A549 (cell line): ENCODE results near the gene GM2A. TPM values are rescaled to one million over a fixed set of nuclear protein-coding genes. Genes with fewer than 3 reads are reported as not detected.

Experiments used
- ATAC-seq, 2 experiments: fragments of 200-7000 bp in 1 of 2; fragments of >200 bp in 1 of 2; cut with Nextera tagmentation in 1 of 2; cut with Tn5 transposase in 1 of 2; 3 replicates each; pipeline versions ENCODE4 v1.8.0 to v1.9.1; 2018 to 2020; ENCODE audit warnings: mild to moderate bottlenecking in 1 of 2, moderate library complexity in 1 of 2
- CTCF ChIA-PET: fragments of 300-600 bp; sonication (Branson Sonifier 250); formaldehyde crosslinking; extraction: SDS; loops from one replicate; lab custom pipeline; 2021; ENCODE audit warnings: antibody characterized with exemption, inconsistent platforms; lab: Yijun Ruan, JAX
- POLR2A ChIA-PET: fragments of 350-600 bp; formaldehyde crosslinking; extraction: SDS; loops from one replicate; lab custom pipeline; 2021; ENCODE audit warnings: antibody characterized with exemption, inconsistent platforms; lab: Yijun Ruan, JAX
- DNase-seq, 2 experiments: peaks; one replicate each; pipeline versions ENCODE4 v3.0.0 to v3.0.0-alpha.2; 2011 to 2016; ENCODE audit warnings: low read depth in 1 of 2, low spot score in 1 of 2
- FAIRE-seq: peaks from 2 replicates; lab custom pipeline; 2011; peaks lifted over from hg19 to GRCh38; lab: Jason Lieb, UNC
- H3K27ac ChIP-seq, 2 experiments: fragments of >200 bp; sonication (Bioruptor Twin); formaldehyde crosslinking; 3 replicates each; pipeline ENCODE4 v1.5.1; 2016 to 2017
- H3K4me1 ChIP-seq: fragments of >200 bp; sonication (Bioruptor Twin); formaldehyde crosslinking; 3 replicates; pipeline ENCODE4 v1.6.1; 2016
- H3K4me2 ChIP-seq: fragments of >200 bp; sonication (Bioruptor Twin); formaldehyde crosslinking; 3 replicates; pipeline ENCODE4 v1.6.1; 2016
- H3K4me3 ChIP-seq: fragments of >200 bp; sonication (Bioruptor Twin); formaldehyde crosslinking; 3 replicates; pipeline ENCODE4 v1.5.1; 2016
- H3K9me3 ChIP-seq: fragments of >200 bp; sonication (Bioruptor Twin); formaldehyde crosslinking; 3 replicates; pipeline ENCODE4 v1.6.1; 2016
- BHLHE40 ChIP-seq: IDR thresholded peaks from 2 replicates; pipeline ENCODE4 v1.6.1; 2012; ENCODE audit warnings: low read depth, low read length, inconsistent platforms
- EP300 ChIP-seq, 2 experiments: fragments of >200 bp; sonication (Bioruptor Twin); formaldehyde crosslinking; IDR thresholded peaks; 2 replicates in 1 of 2; 3 replicates in 1 of 2; pipeline ENCODE4 v1.6.1; 2016 to 2017
- ESRRA ChIP-seq: fragments of 150-350 bp; IDR thresholded peaks from 2 replicates; pipeline ENCODE4 v1.6.1; 2014; ENCODE audit warnings: mild to moderate bottlenecking, low read length, borderline replicate concordance
- FOSB ChIP-seq: fragments of 250-450 bp; sonication (Bioruptor Pico); IDR thresholded peaks from 2 replicates; pipeline ENCODE4 v1.5.0; 2020; ENCODE audit warnings: mild to moderate bottlenecking, moderate library complexity
- FOSL2 ChIP-seq, 2 experiments: fragments of 450-650 bp in 1 of 2; fragments of >200 bp in 1 of 2; sonication (Bioruptor Twin) in 1 of 2; formaldehyde crosslinking; IDR thresholded peaks; 2 replicates each; pipeline versions ENCODE4 v1.5.0 to v1.6.1; 2016 to 2020; ENCODE audit warnings: mild to moderate bottlenecking in 1 of 2, moderate library complexity in 1 of 2
- FOXS1 ChIP-seq: fragments of 250-450 bp; sonication (Bioruptor Pico); IDR thresholded peaks from 2 replicates; pipeline ENCODE4 v1.5.0; 2020; ENCODE audit warnings: mild to moderate bottlenecking, moderate library complexity
- HOXA7 ChIP-seq: fragments of 250-450 bp; sonication (Bioruptor Pico); IDR thresholded peaks from 2 replicates; pipeline ENCODE4 v1.5.0; 2020; ENCODE audit warnings: mild to moderate bottlenecking, moderate library complexity
- HOXB13 ChIP-seq: fragments of 250-450 bp; sonication (Bioruptor Pico); IDR thresholded peaks from 2 replicates; pipeline ENCODE4 v1.5.0; 2020; ENCODE audit warnings: low read depth, mild to moderate bottlenecking, moderate library complexity
- JUN ChIP-seq, 2 experiments: fragments of >200 bp; sonication (Bioruptor Twin); formaldehyde crosslinking; IDR thresholded peaks; 2 replicates in 1 of 2; 3 replicates in 1 of 2; pipeline ENCODE4 v1.6.1; 2016 to 2017
- KDM1A ChIP-seq: fragments of 200-600 bp; sonication (generic); IDR thresholded peaks from 2 replicates; pipeline ENCODE4 v1.6.1; 2016; ENCODE audit warnings: low read depth, mild to moderate bottlenecking
- NFE2L2 ChIP-seq: fragments of 150-350 bp; conservative IDR thresholded peaks from 2 replicates; pipeline ENCODE4 v1.6.1; 2014; ENCODE audit warnings: low read length
- NPAS2 ChIP-seq: fragments of 250-450 bp; sonication (Bioruptor Pico); IDR thresholded peaks from 2 replicates; pipeline ENCODE4 v1.8.0; 2022; ENCODE audit warnings: mild to moderate bottlenecking, moderate library complexity, borderline replicate concordance
- RAD21 ChIP-seq, 2 experiments: fragments of >200 bp in 1 of 2; sonication (Bioruptor Twin) in 1 of 2; formaldehyde crosslinking in 1 of 2; IDR thresholded peaks in 1 of 2; conservative IDR thresholded peaks in 1 of 2; 2 replicates in 1 of 2; 3 replicates in 1 of 2; pipeline ENCODE4 v1.6.1; 2012 to 2018; ENCODE audit warnings: inconsistent platforms in 1 of 2
- RARB ChIP-seq: fragments of 250-450 bp; sonication (Bioruptor Pico); IDR thresholded peaks from 2 replicates; pipeline ENCODE4 v1.8.0; 2021; ENCODE audit warnings: mild to moderate bottlenecking, moderate library complexity
- RFX5 ChIP-seq: fragments of 450-650 bp; IDR thresholded peaks from 2 replicates; pipeline ENCODE4 v1.7.1; 2014; ENCODE audit warnings: antibody characterized with exemption, mild to moderate bottlenecking, moderate library complexity
- RNF2 ChIP-seq: fragments of 200-600 bp; sonication (generic); IDR thresholded peaks from 2 replicates; pipeline ENCODE4 v1.6.1; 2016; ENCODE audit warnings: low read depth, mild to moderate bottlenecking, antibody characterized with exemption, moderate library complexity, borderline replicate concordance
- SREBF2 ChIP-seq: fragments of 450-650 bp; IDR thresholded peaks from 2 replicates; pipeline ENCODE4 v1.6.1; 2014; ENCODE audit warnings: mild to moderate bottlenecking, moderate library complexity
- ZNF302 ChIP-seq: fragments of 250-450 bp; sonication (Bioruptor Pico); IDR thresholded peaks from 2 replicates; pipeline ENCODE4 v1.9.0; 2021; ENCODE audit warnings: inconsistent platforms, mild to moderate bottlenecking, moderate library complexity
- WGBS: methylation state at CpG from one replicate; pipeline ENCODE4 v1.1.6; 2017; ENCODE audit errors: missing lambda C conversion rate; 5-methylcytosine and 5-hydroxymethylcytosine counted together
- polyA plus RNA-seq, 4 experiments: library from polyadenylated mRNA; depleted of rRNA in 3 of 4; stranded (reverse); fragments of >200 nt; fragmentation: RNase III in 1 of 4; extraction: RNeasy Plus Mini Kit Qiagen cat#74134 plus additional on column Dnase treatment in 1 of 4; gene quantifications; 2 replicates in 3 of 4; 3 replicates in 1 of 4; pipeline ENCODE4 v1.2.3, GENCODE V29; 2011 to 2017
- TF ChIP-seq, protein P1 (sequence below): fragments of 250-450 bp; sonication (Bioruptor Pico); IDR thresholded peaks from 2 replicates; pipeline ENCODE4 v1.5.0; 2021; ENCODE audit warnings: mild to moderate bottlenecking, moderate library complexity, borderline replicate concordance
- TF ChIP-seq, protein P2 (sequence below): IDR thresholded peaks from 2 replicates; pipeline ENCODE4 v1.6.1; 2012
- TF ChIP-seq, protein P3 (sequence below): IDR thresholded peaks from 2 replicates; pipeline ENCODE4 v1.6.1; 2012

The GM2A gene
- polyA plus RNA-seq, 2 of the 4 experiments (the other 2 are of a cell fraction): 9.6 to 17.4 TPM

DNA sequence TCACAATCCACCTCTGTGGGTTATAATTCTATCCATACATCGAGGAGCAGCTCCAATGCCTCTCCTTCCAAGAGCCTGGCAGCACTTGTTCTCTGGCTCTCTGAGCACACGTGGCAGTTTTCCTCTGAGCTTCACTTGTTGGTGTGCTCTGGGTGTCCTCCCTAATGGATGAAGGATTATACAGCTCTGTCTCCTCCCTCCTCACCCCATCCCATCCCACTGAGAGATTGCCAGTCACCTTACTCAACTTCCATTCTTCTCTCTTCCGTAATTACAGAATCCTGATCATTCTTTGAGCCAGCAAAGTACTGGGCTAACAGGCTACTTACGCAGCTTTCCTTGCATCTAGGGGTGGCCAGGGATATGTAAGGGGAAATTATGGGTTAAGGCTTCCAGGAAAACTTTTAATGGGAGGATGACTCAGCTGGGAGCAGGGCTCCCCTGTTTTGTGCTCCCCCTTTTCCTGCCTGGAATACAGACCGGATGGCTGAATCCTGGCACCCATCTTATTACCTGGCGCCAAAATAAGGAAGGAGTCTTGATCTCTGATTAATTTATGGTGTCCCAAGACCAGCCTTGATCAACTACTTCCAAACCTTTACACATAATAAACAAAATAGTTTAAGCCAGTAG is 22.8 kb upstream of the GM2A start:
- Histone ChIP-seq H3K4me3 (no peak overlapping the region), H3K4me2 (no peak overlapping the region), H3K4me1 (0 out of 3 replicates have a peak, but pooled peaks cover 3% of the 10 kb centered on the region), H3K27ac (no peak overlapping the region), H3K9me3 (no peaks in the 10 kb centered on the region)
- WGBS: 52% methylated on average over 6 of the region's 6 CpGs
- no peak for DNase-seq
- ChIA-PET CTCF (interaction anchor here (0.5 to 4.9 kb wide), 6 partner anchors 10 to 115 kb away, joined by 3 to 24 read pairs (median 3); no protein-coding TSS in a partner anchor), POLR2A (no interaction called here)
- no peak for FAIRE-seq
- ATAC-seq: peak in 1 of 2 experiments; percentile 26; a peak in 1 of 6 replicates
- TF ChIP-seq, protein P1, sequence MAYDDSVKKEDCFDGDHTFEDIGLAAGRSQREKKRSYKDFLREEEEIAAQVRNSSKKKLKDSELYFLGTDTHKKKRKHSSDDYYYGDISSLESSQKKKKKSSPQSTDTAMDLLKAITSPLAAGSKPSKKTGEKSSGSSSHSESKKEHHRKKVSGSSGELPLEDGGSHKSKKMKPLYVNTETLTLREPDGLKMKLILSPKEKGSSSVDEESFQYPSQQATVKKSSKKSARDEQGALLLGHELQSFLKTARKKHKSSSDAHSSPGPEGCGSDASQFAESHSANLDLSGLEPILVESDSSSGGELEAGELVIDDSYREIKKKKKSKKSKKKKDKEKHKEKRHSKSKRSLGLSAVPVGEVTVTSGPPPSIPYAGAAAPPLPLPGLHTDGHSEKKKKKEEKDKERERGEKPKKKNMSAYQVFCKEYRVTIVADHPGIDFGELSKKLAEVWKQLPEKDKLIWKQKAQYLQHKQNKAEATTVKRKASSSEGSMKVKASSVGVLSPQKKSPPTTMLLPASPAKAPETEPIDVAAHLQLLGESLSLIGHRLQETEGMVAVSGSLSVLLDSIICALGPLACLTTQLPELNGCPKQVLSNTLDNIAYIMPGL (CRISPR knock-in tag): no peak
- TF ChIP-seq HOXB13 (CRISPR knock-in tag) (no peak), KDM1A (no peak), NPAS2 (CRISPR knock-in tag) (no peak), EP300 (IDR thresholded peaks at IDR 0.05) (no peak), RARB (CRISPR knock-in tag) (no peak), FOSB (no peak), FOXS1 (CRISPR knock-in tag) (no peak)
- TF ChIP-seq, all 56 proteins: peak for 0

DNA sequence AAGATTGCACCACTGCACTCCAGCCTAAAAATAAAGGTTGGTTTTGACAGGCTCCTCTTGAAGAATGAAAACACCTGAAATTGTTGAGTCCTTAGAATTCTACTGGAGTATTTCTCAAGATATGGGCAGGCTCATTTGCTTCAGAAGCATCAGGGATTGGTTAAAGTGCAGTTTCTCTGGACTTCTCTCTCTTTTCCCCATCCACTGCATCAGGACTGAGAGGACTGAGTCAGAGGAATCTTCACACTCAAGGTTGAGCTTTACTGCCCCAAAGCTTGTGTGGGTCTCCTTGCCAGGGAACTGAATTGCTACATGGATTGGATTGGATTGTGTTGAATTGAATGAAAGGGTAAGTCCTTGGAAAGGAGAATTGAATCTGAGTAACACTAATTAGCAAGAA is 21.6 kb upstream of the GM2A start:
- no peak for TF ChIP-seq EP300 (IDR thresholded peaks at IDR 0.05)
- TF ChIP-seq RNF2: no peak
- no peak for TF ChIP-seq SREBF2
- TF ChIP-seq, protein P2, sequence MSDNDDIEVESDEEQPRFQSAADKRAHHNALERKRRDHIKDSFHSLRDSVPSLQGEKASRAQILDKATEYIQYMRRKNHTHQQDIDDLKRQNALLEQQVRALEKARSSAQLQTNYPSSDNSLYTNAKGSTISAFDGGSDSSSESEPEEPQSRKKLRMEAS: no peak
- TF ChIP-seq RFX5: no peak
- TF ChIP-seq HOXB13 (CRISPR knock-in tag): no peak
- TF ChIP-seq, protein P3, sequence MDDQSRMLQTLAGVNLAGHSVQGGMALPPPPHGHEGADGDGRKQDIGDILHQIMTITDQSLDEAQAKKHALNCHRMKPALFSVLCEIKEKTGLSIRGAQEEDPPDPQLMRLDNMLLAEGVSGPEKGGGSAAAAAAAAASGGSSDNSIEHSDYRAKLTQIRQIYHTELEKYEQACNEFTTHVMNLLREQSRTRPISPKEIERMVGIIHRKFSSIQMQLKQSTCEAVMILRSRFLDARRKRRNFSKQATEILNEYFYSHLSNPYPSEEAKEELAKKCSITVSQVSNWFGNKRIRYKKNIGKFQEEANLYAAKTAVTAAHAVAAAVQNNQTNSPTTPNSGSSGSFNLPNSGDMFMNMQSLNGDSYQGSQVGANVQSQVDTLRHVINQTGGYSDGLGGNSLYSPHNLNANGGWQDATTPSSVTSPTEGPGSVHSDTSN: no peak
- no peak for TF ChIP-seq BHLHE40
- no peak for TF ChIP-seq JUN (IDR thresholded peaks at IDR 0.05)
- no peak for TF ChIP-seq KDM1A
- no peak for TF ChIP-seq ZNF302
- TF ChIP-seq NFE2L2: no peak
- TF ChIP-seq FOXS1 (CRISPR knock-in tag): no peak
- no peak for TF ChIP-seq RAD21 (conservative IDR thresholded peaks at IDR 0.05 in 1 of 2, IDR thresholded peaks at IDR 0.05 in 1 of 2)
- no peak overlapping the region for H3K4me2 ChIP-seq
- FAIRE-seq (no peak), ATAC-seq (no peak), DNase-seq (no peak)
- H3K4me3 ChIP-seq: no peak overlapping the region
- ChIA-PET CTCF (interaction anchor here (0.7 to 4.9 kb wide), 4 partner anchors 9 to 180 kb away, joined by 3 to 24 read pairs (median 3); no protein-coding TSS in a partner anchor), POLR2A (no interaction called here)
- no peak overlapping the region for H3K27ac ChIP-seq
- H3K4me1 ChIP-seq: 0 out of 3 replicates have a peak, but pooled peaks cover 3% of the 10 kb centered on the region
- H3K9me3 ChIP-seq: no peaks in the 10 kb centered on the region

DNA sequence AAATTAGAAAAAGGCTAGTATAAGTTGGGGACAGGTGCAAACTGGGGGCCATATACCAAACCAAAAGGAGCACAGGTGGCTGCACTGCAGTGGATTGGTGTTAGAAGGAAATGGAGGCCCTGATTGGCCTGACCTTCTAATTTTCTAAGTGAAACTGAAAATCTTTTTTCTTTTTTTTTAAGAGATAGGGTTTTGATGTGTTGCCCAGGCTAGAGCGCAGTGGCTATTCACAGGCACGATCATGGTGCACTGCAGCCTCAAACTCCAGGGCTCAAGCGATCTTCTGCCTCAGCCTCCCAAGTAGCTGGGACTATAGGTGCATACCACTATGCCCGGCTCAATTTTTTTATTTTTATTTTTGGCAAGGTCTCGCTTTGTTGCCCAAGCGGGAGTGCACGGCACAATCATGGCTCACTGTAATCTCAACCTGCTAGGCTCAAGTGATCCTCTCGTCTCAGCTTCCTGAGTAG is 19.3 kb upstream of the GM2A start:
- H3K9me3 ChIP-seq: no peaks in the 10 kb centered on the region
- DNase-seq: no peak
- H3K4me2 ChIP-seq: no peak overlapping the region
- FAIRE-seq: no peak
- no peak for ATAC-seq
- CTCF ChIA-PET: interaction anchor here (1.3 to 10.0 kb wide), 2 partner anchors 9 to 106 kb away, joined by 3 to 102 read pairs; partner anchors contain the start of gene CCDC69
- no peak for TF ChIP-seq FOSL2 (IDR thresholded peaks at IDR 0.05)
- no peak for TF ChIP-seq FOSL2 (CRISPR knock-in tag; IDR thresholded peaks at IDR 0.05)
- TF ChIP-seq JUN (IDR thresholded peaks at IDR 0.05): no peak
- no peak for TF ChIP-seq HOXA7 (CRISPR knock-in tag)
- no peak for TF ChIP-seq ESRRA
- TF ChIP-seq, all 56 proteins: peak for 0
- Histone ChIP-seq H3K4me1 (0 out of 3 replicates have a peak, but pooled peaks cover 3% of the 10 kb centered on the region), H3K4me3 (no peak overlapping the region), H3K27ac (no peak overlapping the region)
- WGBS: 84% methylated on average over 8 of the region's 8 CpGs
- POLR2A ChIA-PET: no interaction called here
